HepG2 (cell line): ENCODE results near the gene SAMD14. TPM values are rescaled to one million over a fixed set of nuclear protein-coding genes. Genes with fewer than 3 reads are reported as not detected.

ENCODE experiments used
- AKNA ChIP-seq: sonication (generic); formaldehyde crosslinking; IDR thresholded peaks from 2 replicates; pipeline ENCODE4 v1.4.0; 2020; ENCODE audit warnings: missing genetic modification reagents, borderline replicate concordance
- DZIP1 ChIP-seq: sonication (generic); formaldehyde crosslinking; IDR thresholded peaks from 2 replicates; pipeline ENCODE4 v1.5.0; 2020; ENCODE audit warnings: mild to moderate bottlenecking, missing genetic modification reagents
- FLYWCH1 ChIP-seq: sonication (generic); formaldehyde crosslinking; IDR thresholded peaks from 2 replicates; pipeline ENCODE4 v1.8.1; 2023; ENCODE audit warnings: mild to moderate bottlenecking, missing genetic modification reagents
- HINFP ChIP-seq: sonication (generic); formaldehyde crosslinking; IDR thresholded peaks from 2 replicates; pipeline ENCODE4 v1.4.0; 2020; ENCODE audit warnings: low read depth, mild to moderate bottlenecking, missing genetic modification reagents
- HMGA1 ChIP-seq: sonication (generic); formaldehyde crosslinking; conservative IDR thresholded peaks from 2 replicates; pipeline ENCODE4 v1.4.0; 2020; ENCODE audit warnings: missing genetic modification reagents
- IKZF4 ChIP-seq: sonication (generic); formaldehyde crosslinking; IDR thresholded peaks from 2 replicates; pipeline ENCODE4 v1.5.1; 2020; ENCODE audit warnings: borderline replicate concordance, mild to moderate bottlenecking, low read depth, missing genetic modification reagents; ENCODE audit errors: not compliant biosample characterization
- KLF11 ChIP-seq: IDR thresholded peaks from 2 replicates; pipeline ENCODE4 v1.6.1; 2016; ENCODE audit warnings: missing compliant biosample characterization
- PITX1 ChIP-seq: sonication (generic); formaldehyde crosslinking; IDR thresholded peaks from 2 replicates; pipeline ENCODE4 v1.5.1; 2020; ENCODE audit warnings: mild to moderate bottlenecking, missing genetic modification reagents
- PLRG1 ChIP-seq: fragments of 450-650 bp; conservative IDR thresholded peaks from 2 replicates; pipeline ENCODE4 v1.6.1; 2016
- POLR2G ChIP-seq: fragments of 200-400 bp; formaldehyde crosslinking; IDR thresholded peaks from 2 replicates; pipeline ENCODE4 v1.6.1; 2018; ENCODE audit warnings: mild to moderate bottlenecking, low read depth, low read length, moderate library complexity
- SIX4 ChIP-seq: sonication (generic); formaldehyde crosslinking; IDR thresholded peaks from 2 replicates; pipeline ENCODE4 v1.4.0; 2020; ENCODE audit warnings: missing genetic modification reagents
- TCF12 ChIP-seq, 2 experiments: fragments of 450-650 bp in 1 of 2; sonication (generic) in 1 of 2; formaldehyde crosslinking in 1 of 2; IDR thresholded peaks; 2 replicates each; pipeline versions ENCODE4 v1.6.1 to v1.8.0; 2017 to 2022; ENCODE audit warnings: antibody characterized with exemption in 1 of 2, mild to moderate bottlenecking in 1 of 2, missing genetic modification reagents in 1 of 2, moderate library complexity in 1 of 2
- TFDP2 ChIP-seq: sonication (generic); formaldehyde crosslinking; IDR thresholded peaks from 2 replicates; pipeline ENCODE4 v1.4.0; 2020; ENCODE audit warnings: missing genetic modification reagents
- ZNF431 ChIP-seq: sonication (generic); formaldehyde crosslinking; IDR thresholded peaks from 2 replicates; pipeline ENCODE4 v1.9.0; 2022; ENCODE audit warnings: missing genetic modification reagents, low read depth, mild to moderate bottlenecking, borderline replicate concordance
- ZNF800 ChIP-seq: sonication (generic); formaldehyde crosslinking; IDR thresholded peaks from 2 replicates; pipeline ENCODE4 v1.4.0; 2020; ENCODE audit warnings: missing genetic modification reagents
- polyA plus RNA-seq, 8 experiments: library from polyadenylated mRNA; depleted of rRNA in 3 of 8; stranded (reverse) in 7 of 8; unstranded in 1 of 8; fragments of >200 nt; fragmentation: Illumina TruSeq in 4 of 8; extraction: Trizol in 4 of 8; gene quantifications; 2 replicates each; pipeline versions ENCODE4 v1.2.1 to v1.2.3, GENCODE V29; 2011 to 2016; ENCODE audit warnings: low read depth in 4 of 8, missing spikeins in 1 of 8, mixed read lengths in 1 of 8; ENCODE audit not compliant: insufficient read depth in 1 of 8
- total RNA-seq, 5 experiments: library from RNA; depleted of rRNA; stranded (reverse); fragments of >200 nt; fragmentation: Illumina TruSeq; extraction: Trizol; gene quantifications; 2 replicates each; pipeline ENCODE4 v1.2.3, GENCODE V29; 2016; ENCODE audit warnings: low read depth in 1 of 5

Gene SAMD14
- total and polyA plus RNA-seq, 2 of the 13 experiments (the other 11 are each of a cell fraction or from before 2014, with no cell fraction given) = 0.07 to 0.22 TPM

- TF ChIP-seq TCF12 (IDR thresholded peaks at IDR 0.05) = no peak
- peak; percentile 82 for TF ChIP-seq TCF12 (CRISPR knock-in tag; IDR thresholded peaks at IDR 0.05)
- no peak for TF ChIP-seq PITX1 (CRISPR knock-in tag)
- TF ChIP-seq IKZF4 = peak; percentile 85
- TF ChIP-seq FLYWCH1 (CRISPR knock-in tag) = no peak; the same call in 1 of the 2 replicates
- no peak for TF ChIP-seq PLRG1
- TF ChIP-seq ZNF800 (CRISPR knock-in tag) = peak; percentile 88; the same call in 1 of the 2 replicates
- TF ChIP-seq POLR2G = no peak; the same call in 1 of the 2 replicates
- no peak for TF ChIP-seq KLF11
- 0 out of 2 replicates have a peak, but pooled peaks have one; percentile 54 for TF ChIP-seq HINFP
- TF ChIP-seq ZNF431 = peak; percentile 76
- TF ChIP-seq HMGA1 (CRISPR knock-in tag) = no peak
- TF ChIP-seq TFDP2 (CRISPR knock-in tag) = peak; percentile 71
- TF ChIP-seq SIX4 (CRISPR knock-in tag) = no peak
- TF ChIP-seq AKNA = no peak
- no peak for TF ChIP-seq DZIP1 (CRISPR knock-in tag)
Measured at GRCh38 chr17:50149417-50150353, 19.7 kb upstream of the SAMD14 start (continued).
